ENCODE data around the gene KRTAP10-8. TPM values are rescaled to one million over a fixed set of nuclear protein-coding genes. Genes with fewer than 3 reads are reported as not detected.

Gene KRTAP10-8
- total and polyA plus RNA-seq, 2 donors (not counting 1 experiment from before 2014, with no cell fraction given) = not detected

DNA sequence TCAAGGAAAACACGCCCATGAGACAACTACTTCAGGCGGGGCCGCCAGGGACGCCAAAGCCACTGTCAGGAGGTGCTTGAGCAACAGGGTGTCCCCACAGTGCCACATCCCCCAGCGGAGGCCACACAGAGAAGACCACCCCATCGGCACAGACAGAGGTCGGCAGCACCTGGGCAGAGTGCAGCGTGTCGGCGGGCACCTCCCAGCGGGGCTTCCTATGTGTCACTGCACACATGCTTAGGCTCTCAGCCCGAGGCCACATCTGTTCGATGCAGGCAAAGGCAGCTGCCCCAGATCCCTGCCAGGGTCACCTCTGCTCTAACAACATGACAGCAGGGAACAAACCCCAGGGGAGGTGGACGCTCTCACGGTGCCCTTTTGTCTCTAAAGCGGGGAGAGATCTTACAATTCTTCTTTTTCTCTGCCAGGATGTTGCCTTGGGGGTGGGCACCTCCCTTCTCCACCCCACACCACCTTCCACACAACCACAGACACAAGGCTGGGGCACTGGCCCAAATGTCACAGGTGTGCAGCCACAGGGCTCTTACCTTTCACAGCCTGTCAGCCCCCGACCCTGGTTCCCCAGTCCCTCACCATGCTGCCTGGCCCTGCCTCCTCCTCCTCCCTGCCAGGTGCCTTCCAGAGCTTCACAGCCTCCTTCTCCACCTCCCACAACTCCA lies 4.2 kb downstream of the KRTAP10-8 start:
- Histone ChIP-seq H3K4me2 (ENCODE audit: extremely low read depth, insufficient read depth, low read length) (no peak overlapping the region), H3K27me3 (ENCODE audit: control insufficient read depth, insufficient read depth, low read length) (no peaks in the 10 kb centered on the region), H3K79me2 (ENCODE audit: control insufficient read depth, insufficient read depth, low read length) (no peaks in the 10 kb centered on the region), H4K20me1 (ENCODE audit: control insufficient read depth, extremely low read depth, insufficient read depth, low read length) (no peaks in the 10 kb centered on the region), H3K27ac (ENCODE audit: insufficient read depth, low read length) (no peak overlapping the region), H3K4me3 (replicated peaks in 1 of 4; ENCODE audit: control extremely low read depth in 1 of 4, insufficient read depth in 1 of 4, low read depth in 3 of 4, low read length in 4 of 4) (no peak overlapping the region), H3K9ac (ENCODE audit: insufficient read depth, low read length) (no peak overlapping the region), H3K9me3 (ENCODE audit: control insufficient read depth, insufficient read depth, low read depth, low read length) (no peaks in the 10 kb centered on the region), H3K36me3 (ENCODE audit: control insufficient read depth, insufficient read depth, low read length) (no peaks in the 10 kb centered on the region), H3K4me1 (ENCODE audit: control insufficient read depth, extremely low read depth, insufficient read depth, low read length) (no peaks in the 10 kb centered on the region), H2AFZ (ENCODE audit: low read length) (no peak overlapping the region)
- DNase-seq (ENCODE audit: low read depth in 2 of 2) = no peak
- TF ChIP-seq, protein P1, sequence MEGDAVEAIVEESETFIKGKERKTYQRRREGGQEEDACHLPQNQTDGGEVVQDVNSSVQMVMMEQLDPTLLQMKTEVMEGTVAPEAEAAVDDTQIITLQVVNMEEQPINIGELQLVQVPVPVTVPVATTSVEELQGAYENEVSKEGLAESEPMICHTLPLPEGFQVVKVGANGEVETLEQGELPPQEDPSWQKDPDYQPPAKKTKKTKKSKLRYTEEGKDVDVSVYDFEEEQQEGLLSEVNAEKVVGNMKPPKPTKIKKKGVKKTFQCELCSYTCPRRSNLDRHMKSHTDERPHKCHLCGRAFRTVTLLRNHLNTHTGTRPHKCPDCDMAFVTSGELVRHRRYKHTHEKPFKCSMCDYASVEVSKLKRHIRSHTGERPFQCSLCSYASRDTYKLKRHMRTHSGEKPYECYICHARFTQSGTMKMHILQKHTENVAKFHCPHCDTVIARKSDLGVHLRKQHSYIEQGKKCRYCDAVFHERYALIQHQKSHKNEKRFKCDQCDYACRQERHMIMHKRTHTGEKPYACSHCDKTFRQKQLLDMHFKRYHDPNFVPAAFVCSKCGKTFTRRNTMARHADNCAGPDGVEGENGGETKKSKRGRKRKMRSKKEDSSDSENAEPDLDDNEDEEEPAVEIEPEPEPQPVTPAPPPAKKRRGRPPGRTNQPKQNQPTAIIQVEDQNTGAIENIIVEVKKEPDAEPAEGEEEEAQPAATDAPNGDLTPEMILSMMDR (conservative IDR thresholded peaks at IDR 0.05 in 1 of 2, IDR thresholded peaks at IDR 0.05 in 1 of 2; ENCODE audit: low read depth in 1 of 2, low read length in 2 of 2) = no peak

DNA sequence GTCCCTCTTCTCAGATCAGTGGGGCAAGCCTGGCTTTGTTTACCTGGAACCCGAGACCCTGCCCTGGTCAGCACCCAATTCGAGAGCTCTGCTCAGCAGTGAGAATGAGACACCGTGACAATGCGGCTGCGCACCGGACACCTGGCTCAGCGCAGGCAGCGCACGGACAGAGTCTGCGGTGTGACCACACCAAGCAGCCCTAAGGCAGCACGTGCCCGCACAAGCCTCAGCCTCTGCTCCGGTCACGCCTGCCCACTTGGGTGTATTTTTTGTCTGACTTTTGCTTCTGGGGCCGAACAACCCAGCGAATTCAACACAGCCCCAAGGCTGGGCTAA lies 4.7 kb downstream of the KRTAP10-8 start:
- Histone ChIP-seq H3K4me3 (replicated peaks in 1 of 4; ENCODE audit: control extremely low read depth in 1 of 4, insufficient read depth in 1 of 4, low read depth in 3 of 4, low read length in 4 of 4) (no peak overlapping the region), H3K36me3 (ENCODE audit: control insufficient read depth, insufficient read depth, low read length) (no peaks in the 10 kb centered on the region), H3K79me2 (ENCODE audit: control insufficient read depth, insufficient read depth, low read length) (no peaks in the 10 kb centered on the region), H2AFZ (ENCODE audit: low read length) (no peak overlapping the region), H3K9me3 (ENCODE audit: control insufficient read depth, insufficient read depth, low read depth, low read length) (no peaks in the 10 kb centered on the region), H4K20me1 (ENCODE audit: control insufficient read depth, extremely low read depth, insufficient read depth, low read length) (no peaks in the 10 kb centered on the region), H3K9ac (ENCODE audit: insufficient read depth, low read length) (no peak overlapping the region), H3K27me3 (ENCODE audit: control insufficient read depth, insufficient read depth, low read length) (no peaks in the 10 kb centered on the region), H3K27ac (ENCODE audit: insufficient read depth, low read length) (no peak overlapping the region), H3K4me1 (ENCODE audit: control insufficient read depth, extremely low read depth, insufficient read depth, low read length) (no peaks in the 10 kb centered on the region), H3K4me2 (ENCODE audit: extremely low read depth, insufficient read depth, low read length) (no peak overlapping the region)
- TF ChIP-seq, protein P1 (conservative IDR thresholded peaks at IDR 0.05 in 1 of 2, IDR thresholded peaks at IDR 0.05 in 1 of 2; ENCODE audit: low read depth in 1 of 2, low read length in 2 of 2) = no peak
- TF ChIP-seq EZH2 (IDR thresholded peaks at IDR 0.05; ENCODE audit: low read length, missing control alignments) = no peak
- DNase-seq (ENCODE audit: low read depth in 2 of 2) = no peak

DNA sequence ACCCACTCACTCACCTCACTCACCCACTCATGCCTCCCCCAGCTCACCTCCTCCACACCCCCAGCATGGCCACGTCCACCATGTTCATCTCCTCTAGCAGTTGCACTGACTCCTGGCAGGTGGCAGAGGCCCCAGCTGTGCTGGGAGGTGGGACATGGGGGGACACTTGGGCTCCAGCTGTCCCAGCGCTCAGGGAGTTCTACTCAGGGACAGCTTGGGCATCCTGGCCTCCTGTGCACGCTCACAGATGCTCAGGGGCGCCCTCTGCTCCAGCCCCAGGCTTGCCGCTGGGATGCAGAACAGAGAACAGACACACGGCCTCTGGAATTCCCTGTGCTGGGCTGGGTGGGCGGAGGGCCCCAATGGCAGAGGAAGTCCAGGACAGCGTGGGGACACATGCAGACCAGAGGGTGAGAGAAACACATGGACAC lies 5.2 kb downstream of the KRTAP10-8 start:
- H3K4me1 ChIP-seq (ENCODE audit: control insufficient read depth, extremely low read depth, insufficient read depth, low read length) = no peaks in the 10 kb centered on the region
- TF ChIP-seq EZH2 (IDR thresholded peaks at IDR 0.05; ENCODE audit: low read length, missing control alignments) = no peak
- TF ChIP-seq, protein P1 (conservative IDR thresholded peaks at IDR 0.05 in 1 of 2, IDR thresholded peaks at IDR 0.05 in 1 of 2; ENCODE audit: low read depth in 1 of 2, low read length in 2 of 2) = no peak
- no peak overlapping the region for H3K9ac ChIP-seq (ENCODE audit: insufficient read depth, low read length)
- no peak for DNase-seq (ENCODE audit: low read depth in 2 of 2)
- no peaks in the 10 kb centered on the region for H3K36me3 ChIP-seq (ENCODE audit: control insufficient read depth, insufficient read depth, low read length)
- no peaks in the 10 kb centered on the region for H3K9me3 ChIP-seq (ENCODE audit: control insufficient read depth, insufficient read depth, low read depth, low read length)
- H3K27ac ChIP-seq (ENCODE audit: insufficient read depth, low read length) = no peak overlapping the region
- no peak overlapping the region for H3K4me3 ChIP-seq (replicated peaks in 1 of 4; ENCODE audit: control extremely low read depth in 1 of 4, insufficient read depth in 1 of 4, low read depth in 3 of 4, low read length in 4 of 4)
- H2AFZ ChIP-seq (ENCODE audit: low read length) = no peak overlapping the region
- no peaks in the 10 kb centered on the region for H4K20me1 ChIP-seq (ENCODE audit: control insufficient read depth, extremely low read depth, insufficient read depth, low read length)
- no peaks in the 10 kb centered on the region for H3K27me3 ChIP-seq (ENCODE audit: control insufficient read depth, insufficient read depth, low read length)
- no peak overlapping the region for H3K4me2 ChIP-seq (ENCODE audit: extremely low read depth, insufficient read depth, low read length)
- no peaks in the 10 kb centered on the region for H3K79me2 ChIP-seq (ENCODE audit: control insufficient read depth, insufficient read depth, low read length)
